Endothelial cell of umbilical vein (primary cell): ENCODE data around the gene PLEKHH2.

Experiments
- EZH2 ChIP-seq: IDR thresholded peaks from 2 replicates; pipeline ENCODE4 v1.6.1; 2012; ENCODE audit warnings: borderline replicate concordance, low read depth, mild to moderate bottlenecking, moderate library complexity, low read length, inconsistent platforms; ENCODE audit not compliant: severe bottlenecking
- FOS ChIP-seq: IDR thresholded peaks from 2 replicates; pipeline ENCODE4 v1.6.1; 2011; ENCODE audit warnings: mild to moderate bottlenecking, low read length, moderate library complexity, borderline replicate concordance; ENCODE audit not compliant: insufficient read depth
- GATA2 ChIP-seq: IDR thresholded peaks from 2 replicates; pipeline ENCODE4 v1.7.0; 2011; ENCODE audit warnings: low read depth, mild to moderate bottlenecking, moderate library complexity, mixed read lengths, low read length; ENCODE audit not compliant: insufficient read length, insufficient read depth
- JUN ChIP-seq: IDR thresholded peaks from 2 replicates; pipeline ENCODE4 v1.6.1; 2011; ENCODE audit warnings: borderline replicate concordance, low read depth; ENCODE audit not compliant: insufficient read length, insufficient read depth
- MYC ChIP-seq: IDR thresholded peaks from one replicate; pipeline ENCODE4 v1.6.1; 2011; ENCODE audit warnings: mild to moderate bottlenecking, low read depth, low read length
- POLR2A ChIP-seq: IDR thresholded peaks from 2 replicates; pipeline ENCODE4 v1.6.1; 2012; ENCODE audit warnings: low read depth, mild to moderate bottlenecking, control low read depth, low read length
- POLR2AphosphoS5 ChIP-seq: IDR thresholded peaks from 2 replicates; pipeline ENCODE4 v1.6.1; 2012; ENCODE audit warnings: low read depth, mild to moderate bottlenecking, control low read depth, low read length, moderate library complexity; ENCODE audit not compliant: insufficient read depth
- TF ChIP-seq, protein P1 (sequence below), 2 donors: IDR thresholded peaks; 1 replicate in 1 of 2; 2 replicates in 1 of 2; pipeline ENCODE4 v1.5.1; 2011; ENCODE audit warnings: low read length in 2 of 2, mild to moderate bottlenecking in 2 of 2, moderate library complexity in 2 of 2, control low read depth in 1 of 2, inconsistent platforms in 1 of 2, low read depth in 1 of 2; ENCODE audit not compliant: insufficient read depth in 1 of 2; ENCODE audit errors: extremely low read depth in 1 of 2
- TF ChIP-seq, protein P2 (sequence below): IDR thresholded peaks from 2 replicates; pipeline ENCODE4 v1.6.1; 2011; ENCODE audit not compliant: insufficient read depth, insufficient read length

DNA sequence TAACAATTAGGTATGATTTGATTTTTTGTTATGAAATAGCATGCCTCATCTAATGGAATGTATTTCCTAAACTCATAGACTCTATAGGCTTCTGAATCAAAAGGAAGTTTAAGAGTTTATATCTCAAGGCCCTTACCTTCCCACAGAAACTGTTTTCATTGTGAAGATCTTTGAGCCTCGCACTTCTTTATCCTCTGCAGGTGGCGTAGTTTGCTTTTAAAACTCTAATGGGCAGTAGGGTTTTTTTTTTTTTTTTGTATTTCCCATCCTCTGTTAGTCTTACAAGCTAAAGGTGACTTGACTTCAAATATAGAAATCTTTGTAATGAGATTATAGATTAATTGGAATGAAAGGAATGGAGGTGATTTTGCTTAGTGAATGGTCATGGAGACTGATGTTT is 165.1 kb downstream of the PLEKHH2 start:
- TF ChIP-seq, protein P1, sequence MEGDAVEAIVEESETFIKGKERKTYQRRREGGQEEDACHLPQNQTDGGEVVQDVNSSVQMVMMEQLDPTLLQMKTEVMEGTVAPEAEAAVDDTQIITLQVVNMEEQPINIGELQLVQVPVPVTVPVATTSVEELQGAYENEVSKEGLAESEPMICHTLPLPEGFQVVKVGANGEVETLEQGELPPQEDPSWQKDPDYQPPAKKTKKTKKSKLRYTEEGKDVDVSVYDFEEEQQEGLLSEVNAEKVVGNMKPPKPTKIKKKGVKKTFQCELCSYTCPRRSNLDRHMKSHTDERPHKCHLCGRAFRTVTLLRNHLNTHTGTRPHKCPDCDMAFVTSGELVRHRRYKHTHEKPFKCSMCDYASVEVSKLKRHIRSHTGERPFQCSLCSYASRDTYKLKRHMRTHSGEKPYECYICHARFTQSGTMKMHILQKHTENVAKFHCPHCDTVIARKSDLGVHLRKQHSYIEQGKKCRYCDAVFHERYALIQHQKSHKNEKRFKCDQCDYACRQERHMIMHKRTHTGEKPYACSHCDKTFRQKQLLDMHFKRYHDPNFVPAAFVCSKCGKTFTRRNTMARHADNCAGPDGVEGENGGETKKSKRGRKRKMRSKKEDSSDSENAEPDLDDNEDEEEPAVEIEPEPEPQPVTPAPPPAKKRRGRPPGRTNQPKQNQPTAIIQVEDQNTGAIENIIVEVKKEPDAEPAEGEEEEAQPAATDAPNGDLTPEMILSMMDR (IDR thresholded peaks at IDR 0.05; ENCODE audit: extremely low read depth in 1 of 2, insufficient read depth in 1 of 2, low read depth in 1 of 2, low read length in 2 of 2): no peak
- TF ChIP-seq POLR2A: no peak
- TF ChIP-seq FOS: no peak
- no peak for TF ChIP-seq MYC
- TF ChIP-seq POLR2AphosphoS5: no peak
- TF ChIP-seq GATA2: no peak
- TF ChIP-seq EZH2: no peak
- TF ChIP-seq, protein P2, sequence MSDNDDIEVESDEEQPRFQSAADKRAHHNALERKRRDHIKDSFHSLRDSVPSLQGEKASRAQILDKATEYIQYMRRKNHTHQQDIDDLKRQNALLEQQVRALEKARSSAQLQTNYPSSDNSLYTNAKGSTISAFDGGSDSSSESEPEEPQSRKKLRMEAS: no peak
- no peak for TF ChIP-seq JUN
